Neural crest cell (in vitro differentiated cells): ENCODE data around the gene HPS4. TPM values are rescaled to one million over a fixed set of nuclear protein-coding genes. Genes with fewer than 3 reads are reported as not detected.
A peak's percentile ranks its signal among the peaks of the same experiment; 100 is the strongest.

Experiments used
- DNase-seq: peaks from one replicate; pipeline ENCODE4 v3.0.0; 2021; ENCODE audit warnings: low read depth, mixed read lengths, low spot score
- H3K27ac Mint-ChIP-seq: one replicate; pipeline ENCODE4 v1.8.0; 2021; ENCODE audit warnings: mild to moderate bottlenecking, mixed read lengths; ENCODE audit not compliant: unreplicated experiment
- H3K27me3 Mint-ChIP-seq: 2 replicates; pipeline ENCODE4 v1.8.0; 2021; ENCODE audit warnings: low read depth, mild to moderate bottlenecking, mixed read lengths
- H3K36me3 Mint-ChIP-seq: 2 replicates; pipeline ENCODE4 v1.8.0; 2021; ENCODE audit warnings: low read depth, mild to moderate bottlenecking, mixed read lengths
- H3K4me1 Mint-ChIP-seq: 2 replicates; pipeline ENCODE4 v1.8.0; 2021; ENCODE audit warnings: mixed read lengths
- H3K4me3 Mint-ChIP-seq: one replicate; pipeline ENCODE4 v1.8.0; 2021; ENCODE audit warnings: mild to moderate bottlenecking, mixed read lengths
- H3K9me3 Mint-ChIP-seq: 2 replicates; pipeline ENCODE4 v1.8.0; 2021; ENCODE audit warnings: mixed read lengths
- CTCF ChIP-seq: fragments of 200-600 bp; sonication (generic); conservative IDR thresholded peaks from 2 replicates; pipeline ENCODE4 v1.5.0; 2021; ENCODE audit warnings: antibody characterized with exemption, mild to moderate bottlenecking
- total RNA-seq: library from RNA; stranded (reverse); gene quantifications from 2 replicates; pipeline ENCODE4 v1.2.1, GENCODE V29; 2021

Gene HPS4
- total RNA-seq, 1 donor from 2014 or later: 48.5 TPM

GRCh38 chr22:26486394-26486793 lies 2.8 kb upstream of the HPS4 start:
- peaks cover 48% of the 10 kb centered on the region for H3K4me1 Mint-ChIP-seq
- TF ChIP-seq CTCF: no peak
- H3K9me3 Mint-ChIP-seq: no peaks in the 10 kb centered on the region
- H3K27me3 Mint-ChIP-seq: no peaks in the 10 kb centered on the region
- peaks cover 4% of the 10 kb centered on the region for H3K36me3 Mint-ChIP-seq
- peak overlapping the region; percentile 76 for H3K27ac Mint-ChIP-seq
- peak overlapping the region; percentile 99 for H3K4me3 Mint-ChIP-seq
- no peak for DNase-seq

- peaks cover 53% of the 10 kb centered on the region for H3K4me1 Mint-ChIP-seq
- H3K27ac Mint-ChIP-seq: no peak overlapping the region
- TF ChIP-seq CTCF: no peak
- DNase-seq: no peak
- peaks cover 4% of the 10 kb centered on the region for H3K36me3 Mint-ChIP-seq
- H3K9me3 Mint-ChIP-seq: no peaks in the 10 kb centered on the region
- H3K4me3 Mint-ChIP-seq: peak overlapping the region; percentile 99
- H3K27me3 Mint-ChIP-seq: no peaks in the 10 kb centered on the region
Observed at GRCh38 chr22:26485806-26486390, 2.3 kb upstream of the HPS4 start.

GRCh38 chr22:26485013-26485412 lies 1.4 kb upstream of the HPS4 start:
- DNase-seq: no peak
- no peaks in the 10 kb centered on the region for H3K27me3 Mint-ChIP-seq
- no peak overlapping the region for H3K27ac Mint-ChIP-seq
- H3K4me1 Mint-ChIP-seq: peaks cover 60% of the 10 kb centered on the region
- H3K4me3 Mint-ChIP-seq: peak overlapping the region; percentile 99
- no peaks in the 10 kb centered on the region for H3K9me3 Mint-ChIP-seq
- peaks cover 2% of the 10 kb centered on the region for H3K36me3 Mint-ChIP-seq
- TF ChIP-seq CTCF: no peak

- Mint-ChIP-seq H3K4me3 (peak overlapping the region; percentile 99), H3K9me3 (no peaks in the 10 kb centered on the region), H3K27me3 (no peaks in the 10 kb centered on the region), H3K36me3 (peaks cover 2% of the 10 kb centered on the region), H3K4me1 (peaks cover 60% of the 10 kb centered on the region), H3K27ac (no peak overlapping the region)
- TF ChIP-seq CTCF: no peak
- DNase-seq: no peak
Observed at GRCh38 chr22:26484360-26484706, 750 bp upstream of the HPS4 start.

GRCh38 chr22:26483043-26483438 lies 542 bp downstream of the HPS4 start:
- TF ChIP-seq CTCF: no peak
- no peak for DNase-seq
- no peaks in the 10 kb centered on the region for H3K27me3 Mint-ChIP-seq
- no peaks in the 10 kb centered on the region for H3K9me3 Mint-ChIP-seq
- peaks cover 2% of the 10 kb centered on the region for H3K36me3 Mint-ChIP-seq
- H3K4me1 Mint-ChIP-seq: peaks cover 58% of the 10 kb centered on the region
- H3K4me3 Mint-ChIP-seq: peak overlapping the region; percentile 99
- H3K27ac Mint-ChIP-seq: peak overlapping the region; percentile 98

GRCh38 chr22:26482161-26482560 lies 1.4 kb downstream of the HPS4 start:
- Mint-ChIP-seq H3K4me3 (peak overlapping the region; percentile 99), H3K4me1 (peaks cover 67% of the 10 kb centered on the region), H3K36me3 (peaks cover 2% of the 10 kb centered on the region), H3K27me3 (no peaks in the 10 kb centered on the region), H3K27ac (no peak overlapping the region), H3K9me3 (no peaks in the 10 kb centered on the region)
- no peak for TF ChIP-seq CTCF
- DNase-seq: no peak
